GM19372 (cell line): Measurements from ENCODE around the gene PPM1L.

ENCODE experiments used
- ATAC-seq: cut with Tn5 transposase; IDR thresholded peaks from one replicate; pipeline ENCODE4 v1.9.1; 2021; ENCODE audit warnings: mild to moderate bottlenecking, low read depth, moderate library complexity; ENCODE audit not compliant: unreplicated experiment

The PPM1L gene

GRCh38 chr3:160841455-160841854 is 85.4 kb downstream of the PPM1L start:
- no peak for ATAC-seq

DNA sequence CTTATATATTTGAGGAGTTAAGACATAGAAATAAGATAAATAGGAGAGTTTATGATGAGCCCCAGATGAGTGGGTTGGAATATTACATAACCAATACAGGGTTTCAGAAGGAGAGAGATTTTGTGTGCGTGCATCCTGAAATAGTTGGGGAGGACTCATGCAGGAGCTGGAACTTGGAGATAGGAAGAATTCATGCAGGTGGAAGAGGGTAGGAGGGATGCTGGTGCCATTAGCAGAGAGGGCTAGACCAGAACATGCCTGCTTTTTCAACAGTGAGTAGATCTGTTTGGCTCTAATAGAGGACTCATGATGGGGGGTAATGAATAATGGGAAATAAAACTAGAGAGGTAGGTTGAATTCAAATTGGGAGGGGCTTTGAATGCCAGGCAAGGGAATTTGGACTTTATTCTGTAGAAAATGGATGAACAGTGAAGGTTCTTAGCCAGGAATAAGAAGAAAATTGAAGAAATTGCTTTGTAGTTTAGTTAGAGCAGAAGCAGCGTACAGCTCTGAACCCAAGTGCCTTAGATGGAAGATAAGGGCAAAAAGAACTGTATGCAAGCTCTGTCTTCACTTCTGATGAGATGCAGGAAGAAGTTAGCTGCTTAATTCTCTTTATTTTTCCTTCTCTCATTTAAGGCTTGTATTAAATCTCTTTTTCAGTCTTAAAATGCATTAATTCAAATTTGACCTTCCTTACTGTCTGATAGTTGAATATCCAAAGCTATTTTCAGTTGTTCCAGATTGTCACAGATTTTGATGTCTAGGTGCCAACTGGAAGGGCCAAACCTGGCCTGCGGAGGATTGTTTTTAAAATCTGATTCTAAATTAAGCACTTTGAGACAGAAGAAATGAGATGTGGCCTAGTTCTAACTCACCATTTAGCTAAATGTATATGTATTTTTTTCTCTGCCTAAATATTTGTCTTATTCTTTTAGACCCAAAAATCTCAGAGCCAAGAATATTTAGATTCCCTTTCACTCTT is 86.3 kb downstream of the PPM1L start:
- ATAC-seq = no peak

DNA sequence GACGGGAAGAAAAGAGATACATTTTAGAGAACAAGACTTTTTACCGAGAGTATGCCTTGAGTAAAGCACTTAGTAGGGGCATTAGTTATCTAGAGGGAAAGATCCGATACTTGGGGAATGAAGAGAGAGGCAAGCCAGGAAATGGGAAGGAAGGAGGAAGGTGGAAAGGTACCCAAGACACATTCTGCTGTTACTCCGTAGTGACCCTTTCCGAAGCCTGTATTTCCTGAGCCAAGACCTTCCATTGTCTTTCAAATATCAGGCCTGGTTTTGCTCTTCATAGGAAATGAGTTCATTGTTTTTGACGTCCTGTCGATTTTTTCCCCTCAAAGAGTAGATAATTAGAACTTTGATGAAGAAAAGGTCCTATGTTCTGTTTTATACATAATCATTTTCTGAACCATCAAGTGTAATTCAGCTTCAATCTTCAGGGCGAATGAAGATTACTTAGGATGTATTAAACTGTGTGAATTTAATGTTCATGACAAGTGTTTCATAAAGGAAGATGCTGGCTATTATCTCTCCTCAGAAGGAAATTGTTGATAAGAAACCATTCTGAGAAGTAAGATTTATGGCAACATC is 95.7 kb downstream of the PPM1L start:
- ATAC-seq = no peak

GRCh38 chr3:160852856-160853255 is 96.8 kb downstream of the PPM1L start:
- no peak for ATAC-seq

DNA sequence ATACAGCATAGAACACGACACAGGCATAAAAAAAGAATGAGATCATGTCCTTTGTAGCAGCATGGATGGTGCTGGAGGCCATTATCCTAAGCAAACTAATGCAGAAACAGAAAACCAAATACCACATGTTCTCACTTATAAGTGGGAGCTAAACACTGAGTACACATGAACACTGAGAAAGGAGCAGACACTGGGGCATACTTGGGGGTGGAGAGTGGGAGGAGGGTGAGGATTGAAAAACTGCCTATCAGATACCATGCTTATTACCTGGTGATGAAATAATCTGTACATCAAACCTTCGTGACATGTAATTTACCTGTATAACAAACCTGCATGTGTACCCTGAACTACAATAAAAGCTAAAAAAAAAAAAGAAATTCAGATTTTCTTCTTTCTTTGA is 100.4 kb downstream of the PPM1L start:
- no peak for ATAC-seq

- no peak for ATAC-seq
Observed at GRCh38 chr3:160857476-160858119, 101.6 kb downstream of the PPM1L start.

- no peak for ATAC-seq
Observed at GRCh38 chr3:160860346-160860745, 104.3 kb downstream of the PPM1L start.

- no peak for ATAC-seq
Observed at GRCh38 chr3:160869825-160870224, 113.8 kb downstream of the PPM1L start.

- no peak for ATAC-seq
Observed at GRCh38 chr3:160870327-160870726, 114.3 kb downstream of the PPM1L start.

DNA sequence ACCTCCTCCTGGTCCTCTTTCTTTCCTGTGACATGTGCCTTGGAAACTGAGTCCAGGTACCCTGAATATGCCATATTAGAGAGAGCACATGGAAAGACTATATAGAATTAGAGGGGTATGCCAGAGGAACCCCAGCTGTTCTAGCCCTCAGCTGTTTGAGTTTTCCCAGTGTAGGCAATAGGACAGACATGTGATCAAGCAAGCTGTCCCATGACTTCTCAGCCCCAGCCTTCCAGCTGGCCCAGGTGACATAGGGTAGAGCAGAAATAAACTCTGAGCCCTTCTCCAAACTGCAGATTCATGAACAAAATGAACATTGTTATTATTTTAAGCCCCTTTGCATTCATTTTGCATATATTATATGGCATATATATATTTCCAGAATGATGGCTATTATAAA is 118.7 kb downstream of the PPM1L start:
- ATAC-seq = no peak

DNA sequence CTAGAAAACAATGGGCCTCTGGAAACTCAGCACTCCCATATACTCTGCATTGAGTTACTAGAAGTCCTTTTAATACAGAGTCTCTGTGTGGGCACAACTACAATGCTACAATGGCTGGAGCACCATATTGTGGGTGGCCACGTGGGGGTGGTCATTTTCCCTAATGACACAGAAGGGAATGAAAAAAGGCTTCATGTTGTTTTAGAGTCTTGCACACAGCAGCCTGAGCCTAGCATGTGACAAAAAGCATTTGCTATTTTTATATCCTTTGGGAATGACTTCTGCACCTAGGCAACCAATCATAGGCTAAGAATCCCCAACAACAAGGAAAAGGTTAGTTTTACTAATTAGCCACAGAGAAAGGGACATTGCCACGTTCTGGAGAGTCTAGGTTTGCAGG is 120.6 kb downstream of the PPM1L start:
- ATAC-seq = no peak

- no peak for ATAC-seq
Observed at GRCh38 chr3:160879859-160880258, 123.8 kb downstream of the PPM1L start.

- ATAC-seq = no peak
Observed at GRCh38 chr3:160883373-160883772, 127.3 kb downstream of the PPM1L start.

DNA sequence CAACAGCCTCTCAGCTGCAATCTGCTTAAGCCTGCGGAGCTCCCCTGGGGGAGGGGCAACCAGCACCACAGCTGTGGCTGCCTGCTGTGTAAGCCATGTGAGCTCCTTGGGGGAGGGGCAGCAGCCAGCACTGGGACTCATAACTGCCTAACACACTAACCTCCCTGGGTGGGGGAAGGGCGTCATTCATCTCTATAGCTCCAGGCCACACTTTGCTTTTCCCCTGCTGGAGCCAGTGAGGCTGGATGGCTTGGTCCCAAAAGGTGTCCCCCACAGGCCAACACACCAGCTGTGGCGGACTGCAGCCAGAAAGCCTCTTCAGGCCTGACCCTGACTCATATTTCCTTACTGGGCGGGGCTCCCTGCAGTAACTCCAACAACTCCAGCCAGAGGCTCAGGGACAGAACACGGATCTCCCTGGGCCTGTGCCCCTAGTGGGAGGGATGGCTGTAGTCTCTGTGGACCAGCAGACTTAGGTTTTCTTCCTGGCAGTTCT is 129.8 kb downstream of the PPM1L start:
- peak; percentile 9 for ATAC-seq

DNA sequence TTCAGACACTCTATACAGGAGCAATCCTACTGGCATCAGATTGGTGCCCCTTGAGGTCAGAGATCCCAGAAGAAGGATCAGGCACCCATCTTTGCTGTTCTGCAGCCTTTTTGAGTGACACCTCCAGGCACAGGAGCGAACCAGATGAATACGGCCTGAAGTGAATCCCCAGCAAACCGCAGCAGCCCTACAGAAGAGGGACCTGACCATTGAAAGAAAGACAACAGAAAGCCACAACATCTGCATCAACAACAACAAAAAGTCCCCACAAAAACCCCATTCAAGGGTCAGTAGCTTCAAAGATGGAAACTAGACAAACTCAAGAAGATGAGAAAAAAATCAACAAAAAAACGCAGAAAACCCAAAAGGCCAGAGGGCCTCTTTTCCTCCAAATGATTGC is 130.4 kb downstream of the PPM1L start:
- ATAC-seq = peak; percentile 88

DNA sequence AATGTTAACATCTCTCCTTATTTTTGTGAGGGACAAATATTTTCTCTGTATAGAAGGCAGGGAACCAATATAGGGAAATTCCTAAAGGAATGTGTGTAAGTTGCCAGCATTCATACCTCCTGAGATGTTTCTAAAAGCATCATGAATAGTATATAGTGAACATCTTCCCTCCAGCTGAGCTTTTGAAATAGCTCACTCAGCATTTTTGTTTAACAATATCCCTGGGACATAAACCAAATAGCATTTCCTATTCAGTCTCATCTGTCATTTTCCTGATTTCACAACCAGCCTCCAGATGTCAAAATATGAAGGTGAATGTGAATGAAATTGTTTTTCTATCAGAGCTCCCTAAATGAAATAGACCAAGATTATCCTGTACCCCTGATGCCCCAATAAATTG is 137.2 kb downstream of the PPM1L start:
- no peak for ATAC-seq

GRCh38 chr3:160904691-160905090 is 148.7 kb downstream of the PPM1L start:
- no peak for ATAC-seq

DNA sequence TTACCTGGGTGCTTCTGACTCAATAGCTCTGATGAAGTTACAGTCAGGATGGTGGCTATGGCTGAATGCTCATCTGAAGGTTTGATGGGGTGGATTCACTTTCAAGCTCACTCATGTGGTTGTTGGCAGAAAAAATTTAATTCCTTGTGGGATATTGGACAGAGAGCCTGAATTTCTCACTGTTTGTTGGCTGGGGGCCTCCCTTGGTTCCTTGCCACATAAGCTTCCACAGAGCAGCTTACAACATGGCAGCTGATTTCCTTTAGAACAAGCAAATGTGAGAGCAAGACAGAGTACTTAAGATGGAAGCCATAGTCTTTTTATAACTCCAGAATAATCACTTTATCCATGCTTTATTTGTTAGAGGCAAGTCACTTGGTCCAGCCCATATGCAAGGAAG is 150.6 kb downstream of the PPM1L start:
- no peak for ATAC-seq

GRCh38 chr3:160909917-160910316 is 153.9 kb downstream of the PPM1L start:
- ATAC-seq = no peak

DNA sequence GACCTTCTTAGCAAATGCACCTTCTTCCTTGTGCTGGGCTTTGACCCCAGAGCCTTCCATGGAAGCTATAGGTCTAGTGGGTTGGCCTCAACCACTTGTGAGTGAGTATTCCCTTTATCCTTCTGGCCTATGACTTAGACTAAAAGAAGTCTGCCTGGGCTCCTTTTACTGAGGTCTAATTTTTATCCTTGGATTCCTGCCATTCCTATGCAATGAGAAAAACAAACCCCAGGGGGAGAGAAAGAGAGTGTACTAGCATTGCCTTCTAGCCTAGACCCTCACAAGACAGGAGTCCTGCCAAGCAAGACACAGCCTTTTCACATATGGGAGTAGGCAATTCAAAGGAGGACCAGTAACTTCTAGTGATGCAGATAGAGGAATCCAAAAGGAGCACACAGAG is 155.4 kb downstream of the PPM1L start:
- no peak for ATAC-seq

GRCh38 chr3:160916472-160916871 is 160.4 kb downstream of the PPM1L start:
- ATAC-seq = no peak
